Right cardiac atrium (tissue), 5 donors: ENCODE measurements around the gene SYNCRIP. TPM values are rescaled to one million over a fixed set of nuclear protein-coding genes. Genes with fewer than 3 reads are reported as not detected.
"Not testable (repeated sequence)": the region's sequence is repeated elsewhere in the genome, so short reads cannot be mapped to it uniquely, and the experiment has no call there.

Experiments used
- ATAC-seq, 2 donors: fragments of 200-7000 bp; cut with Tn5 transposase; one replicate each; pipeline versions ENCODE4 v1.8.0 to v1.9.1; 2020; ENCODE audit warnings: moderate library complexity in 2 of 2, mild to moderate bottlenecking in 1 of 2
- DNase-seq, 3 donors: peaks; one replicate each; pipeline ENCODE4 v3.0.0-alpha.2; 2020
- H3K27ac ChIP-seq: one replicate; pipeline ENCODE4 v1.5.1; 2013; ENCODE audit warnings: mild to moderate bottlenecking, low read length, control low read depth, moderate library complexity
- H3K27me3 ChIP-seq: one replicate; pipeline ENCODE4 v1.6.1; 2013; ENCODE audit not compliant: control insufficient read depth, insufficient read depth
- H3K4me1 ChIP-seq: one replicate; pipeline ENCODE4 v1.6.1; 2013; ENCODE audit warnings: low read length; ENCODE audit not compliant: control insufficient read depth, insufficient read depth
- H3K4me3 ChIP-seq: one replicate; pipeline ENCODE4 v1.5.1; 2013; ENCODE audit warnings: low read length, control low read depth
- H3K9me3 ChIP-seq: one replicate; pipeline ENCODE4 v1.6.1; 2013; ENCODE audit warnings: low read length; ENCODE audit not compliant: control insufficient read depth
- WGBS: extraction: QIAGEN DNeasy Blood & Tissue Kit; methylation state at CpG from one replicate; pipeline ENCODE4 v1.1.7; 2013; 5-methylcytosine and 5-hydroxymethylcytosine counted together
- intact Hi-C, 4 donors: fragments of 100-400 bp; cut with DNase I; formaldehyde crosslinking; loops; one replicate each; pipeline versions ENCODE4 v1.11.0 to v1.14.0; 2022 to 2023
- polyA plus RNA-seq: library from polyadenylated mRNA; stranded (reverse); fragments of 200-250 nt; gene quantifications from one replicate; pipeline ENCODE4 v1.2.3, GENCODE V29; 2013
- total RNA-seq, 4 donors: library from RNA; stranded (reverse); fragmentation: NEBNext Ultra II Directional; extraction: Animal tissue kit (Norgen Biotek cat#: 25700); gene quantifications; one replicate each; pipeline ENCODE4 v1.2.1, GENCODE V29; 2021
- donor health status: healthy with polysubstance abuse.
- donor health status: DM: no; HTN: yes; CAD: no.
- donor health status: DM: no; HTN: no; CAD: no.
- donor health status: DM: no; HTN: yes; CAD: no; lungs with severe emphysema.
- donor health status: DM: yes; HTN: yes; CAD: no.

The SYNCRIP gene
- total and polyA plus RNA-seq, 5 donors = 31.7 to 89.5 (median 64.8) TPM

- intact Hi-C loops = loop anchor here in 2 of 4 donors (5.0 kb wide), 2 partner anchors 48 to 83 kb away; partner anchors contain the start of gene SYNCRIP (in 1 of the 2)
- no peak for DNase-seq
- under 1% methylated on average over 35 of the region's 35 CpGs for WGBS
- H3K4me3 ChIP-seq = peak overlapping the region; percentile 64
- no peaks in the 10 kb centered on the region for H3K27me3 ChIP-seq
- peaks cover 3% of the 10 kb centered on the region for H3K4me1 ChIP-seq
- peak overlapping the region; percentile 92 for H3K27ac ChIP-seq
- H3K9me3 ChIP-seq = no peaks in the 10 kb centered on the region
- peak in 1 of 2 donors; percentile 1 for ATAC-seq
These were observed 48.3 kb downstream of the SYNCRIP start for GRCh38 chr6:85594197-85594930.

DNA sequence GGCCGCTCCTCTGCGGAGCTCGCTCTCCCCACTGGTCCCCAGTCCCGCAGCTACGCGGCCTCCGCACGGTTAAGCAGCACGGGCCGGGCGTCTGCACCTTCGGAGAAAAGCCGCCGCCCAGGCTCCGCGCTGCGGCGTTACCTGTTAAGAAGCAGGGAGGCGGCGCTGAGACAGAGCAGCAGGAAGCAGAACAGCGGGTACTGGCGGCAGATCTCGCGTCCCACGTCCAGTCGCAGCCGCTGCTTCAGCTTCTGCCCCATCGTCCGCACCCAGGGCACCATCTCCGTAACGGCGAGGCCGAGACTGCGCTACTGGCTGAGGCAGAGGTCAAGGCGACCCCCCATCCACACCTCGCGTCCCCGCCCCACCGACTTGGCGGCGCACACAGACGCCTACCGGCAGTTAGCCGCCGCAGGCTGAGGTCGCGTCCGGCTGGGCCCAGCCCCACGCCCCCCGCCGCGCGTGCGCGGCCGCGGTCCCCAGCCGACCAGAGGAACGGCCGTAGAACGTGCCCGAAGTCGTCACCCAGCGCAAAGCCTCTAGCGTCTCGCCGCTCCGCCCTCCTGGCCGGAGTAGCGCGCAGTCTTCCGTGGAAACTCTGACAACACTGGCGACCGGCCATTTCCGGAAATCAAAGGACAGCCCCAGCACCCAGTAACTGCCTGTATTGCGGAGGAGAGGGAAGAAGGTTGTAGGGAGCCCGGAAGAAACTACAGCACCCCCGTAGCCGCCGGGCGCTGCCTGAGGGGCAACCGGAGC is 49.1 kb downstream of the SYNCRIP start, which contains the start of gene SNX14:
Gene SNX14 (minus strand): TSS at position 421 of the 759 bp plus-strand sequence. CDS start 140 bp downstream, at position 281.
- Histone ChIP-seq H3K27ac (peak within 1 kb of the TSS; percentile 92), H3K4me3 (peak within 1 kb of the TSS; percentile 64), H3K27me3 (no peaks in the 10 kb centered on the region), H3K9me3 (no peaks in the 10 kb centered on the region), H3K4me1 (peaks cover 3% of the 10 kb centered on the region)
- DNase-seq (peak; percentile 98 to 99 (median 98)), ATAC-seq (peak; percentile 99)
- intact Hi-C loops = loop anchor here in 2 of 4 donors (5.0 kb wide), 2 partner anchors 49 to 84 kb away; partner anchors contain the start of gene SYNCRIP (in 1 of the 2)
- under 1% methylated on average over 82 of the region's 82 CpGs for WGBS

DNA sequence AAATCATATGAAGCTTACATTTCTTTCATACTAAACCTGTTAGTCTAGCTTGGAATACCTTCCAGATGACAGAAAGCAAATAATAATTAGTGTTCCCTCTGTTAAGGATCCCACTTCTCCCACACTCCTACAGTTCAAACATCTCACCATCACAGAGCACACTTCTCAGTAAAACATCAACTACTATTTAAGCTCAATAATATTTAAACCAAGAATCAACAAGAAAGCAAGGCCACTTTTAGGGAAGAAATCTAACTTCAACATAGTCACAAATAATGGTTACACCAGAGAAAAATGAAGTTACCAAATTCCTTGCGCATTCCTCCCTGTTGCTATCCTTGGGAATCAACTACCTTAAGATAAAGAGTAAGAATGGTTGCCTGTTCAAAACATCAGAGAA is 50.7 kb downstream of the SYNCRIP start:
- no peak overlapping the region for H3K27ac ChIP-seq
- peaks cover 3% of the 10 kb centered on the region for H3K4me1 ChIP-seq
- no peaks in the 10 kb centered on the region for H3K27me3 ChIP-seq
- DNase-seq (no peak), ATAC-seq (no peak)
- no peaks in the 10 kb centered on the region for H3K9me3 ChIP-seq
- intact Hi-C loops = loop anchor here in 2 of 4 donors (5.0 kb wide), 2 partner anchors 50 to 85 kb away; partner anchors contain the start of gene SYNCRIP (in 1 of the 2)
- WGBS = 97% methylated on average over 1 of the region's 1 CpG
- H3K4me3 ChIP-seq = no peak overlapping the region

GRCh38 chr6:85591207-85591606 is 51.5 kb downstream of the SYNCRIP start:
- H3K9me3 ChIP-seq = no peaks in the 10 kb centered on the region
- no peak overlapping the region for H3K27ac ChIP-seq
- intact Hi-C loops = loop anchor here in 2 of 4 donors (5.0 kb wide), 2 partner anchors 51 to 86 kb away; partner anchors contain the start of gene SYNCRIP (in 1 of the 2)
- peaks cover 3% of the 10 kb centered on the region for H3K4me1 ChIP-seq
- H3K4me3 ChIP-seq = no peak overlapping the region
- DNase-seq = no peak
- 95% methylated on average over 1 of the region's 1 CpG for WGBS
- H3K27me3 ChIP-seq = no peaks in the 10 kb centered on the region
- ATAC-seq = no peak

- no peak for ATAC-seq
- intact Hi-C loops = no loop called here
- Histone ChIP-seq H3K4me1 (peaks cover 4% of the 10 kb centered on the region), H3K27ac (no peak overlapping the region), H3K4me3 (no peak overlapping the region), H3K27me3 (no peaks in the 10 kb centered on the region), H3K9me3 (no peaks in the 10 kb centered on the region)
- WGBS = 95% methylated on average over 3 of the region's 3 CpGs
- no peak for DNase-seq
These were observed 56.9 kb downstream of the SYNCRIP start for GRCh38 chr6:85585741-85586140.

DNA sequence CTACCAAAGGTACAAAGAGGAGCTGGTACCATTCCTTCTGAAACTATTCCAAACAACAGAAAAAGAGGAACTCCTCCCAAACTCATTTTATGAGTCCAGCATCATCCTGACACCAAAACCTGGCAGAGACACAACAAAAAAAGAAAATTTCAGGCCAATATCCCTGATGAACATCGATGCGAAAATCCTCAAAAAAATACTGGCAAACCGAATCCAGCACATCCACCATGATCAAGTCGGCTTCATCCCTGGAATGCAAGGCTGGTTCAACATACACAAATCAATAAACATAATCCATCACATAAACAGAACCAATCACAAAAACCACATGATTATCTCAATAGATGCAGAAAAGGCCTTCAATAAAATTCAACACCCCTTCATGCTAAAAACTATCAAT is 59.9 kb downstream of the SYNCRIP start:
- H3K27me3 ChIP-seq, H3K9me3 ChIP-seq, H3K27ac ChIP-seq, intact Hi-C loops, ATAC-seq, DNase-seq, H3K4me1 ChIP-seq, H3K4me3 ChIP-seq: not testable (repeated sequence)
- 97% methylated on average over 4 of the region's 4 CpGs for WGBS

DNA sequence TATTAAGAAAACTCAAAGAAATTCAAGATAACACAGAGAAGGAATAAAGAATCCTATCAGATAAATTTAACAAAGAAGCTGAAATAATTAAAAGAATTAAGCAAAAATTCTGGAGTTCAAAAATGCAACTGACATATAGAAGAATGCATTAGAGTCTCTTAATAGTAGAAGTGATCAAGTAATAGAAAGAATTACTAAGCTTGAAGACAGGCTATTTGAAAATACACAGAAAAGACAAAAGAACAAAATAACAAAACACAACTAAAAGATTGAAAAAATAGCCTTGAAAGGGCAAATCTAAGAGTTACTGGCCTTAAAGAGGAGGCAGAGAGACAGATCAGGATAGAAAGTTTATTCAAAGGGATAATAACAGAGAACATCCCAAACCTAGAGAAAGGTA is 61.1 kb downstream of the SYNCRIP start:
- no peaks in the 10 kb centered on the region for H3K27me3 ChIP-seq
- H3K9me3 ChIP-seq = no peaks in the 10 kb centered on the region
- peaks cover 8% of the 10 kb centered on the region for H3K4me1 ChIP-seq
- H3K27ac ChIP-seq = no peak overlapping the region
- intact Hi-C loops = no loop called here
- H3K4me3 ChIP-seq = no peak overlapping the region
- no peak for DNase-seq
- no peak for ATAC-seq

- intact Hi-C loops = no loop called here
- ATAC-seq (no peak), DNase-seq (no peak)
- 98% methylated on average over 1 of the region's 1 CpG for WGBS
- peaks cover 8% of the 10 kb centered on the region for H3K4me1 ChIP-seq
- no peaks in the 10 kb centered on the region for H3K27me3 ChIP-seq
- H3K4me3 ChIP-seq = no peak overlapping the region
- H3K9me3 ChIP-seq = no peaks in the 10 kb centered on the region
- H3K27ac ChIP-seq = no peak overlapping the region
These were observed 61.8 kb downstream of the SYNCRIP start for GRCh38 chr6:85580878-85581267.

- Histone ChIP-seq H3K27me3 (no peaks in the 10 kb centered on the region), H3K27ac (no peak overlapping the region), H3K4me3 (no peak overlapping the region), H3K4me1 (peaks cover 8% of the 10 kb centered on the region), H3K9me3 (no peaks in the 10 kb centered on the region)
- ATAC-seq (peak in 1 of 2 donors; percentile 21), DNase-seq (no peak)
- 89% methylated on average over 5 of the region's 5 CpGs for WGBS
- intact Hi-C loops = no loop called here
These were observed 62.4 kb downstream of the SYNCRIP start for GRCh38 chr6:85580118-85580877.

DNA sequence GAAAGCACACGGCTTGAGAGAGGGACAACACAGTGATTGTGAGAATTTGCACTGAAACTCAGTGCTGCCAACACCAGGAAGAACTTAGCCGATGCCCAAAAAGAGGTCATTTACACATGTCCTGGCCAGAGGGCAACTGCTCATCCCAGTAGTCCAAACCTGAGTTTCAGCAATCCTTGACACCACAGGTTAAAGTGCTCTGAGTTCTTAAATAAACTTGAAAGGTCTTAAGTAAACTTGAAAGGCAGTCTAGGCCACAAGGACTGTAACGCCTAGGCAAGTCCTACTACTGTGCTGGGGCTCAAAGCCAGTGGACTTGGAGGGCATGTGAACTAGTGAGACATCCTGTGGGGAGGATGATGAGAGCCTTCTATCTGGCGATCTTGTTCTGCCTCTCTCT is 63.1 kb downstream of the SYNCRIP start:
- intact Hi-C loops = no loop called here
- ATAC-seq (no peak), DNase-seq (no peak)
- no peak overlapping the region for H3K27ac ChIP-seq
- no peak overlapping the region for H3K4me3 ChIP-seq
- no peaks in the 10 kb centered on the region for H3K27me3 ChIP-seq
- WGBS = 81% methylated on average over 4 of the region's 4 CpGs
- no peaks in the 10 kb centered on the region for H3K9me3 ChIP-seq
- peaks cover 8% of the 10 kb centered on the region for H3K4me1 ChIP-seq
